ENCODE results near the gene RASL11A. TPM values are rescaled to one million over a fixed set of nuclear protein-coding genes. Genes with fewer than 3 reads are reported as not detected.

Gene RASL11A
- total RNA-seq, 1 donor from 2014 or later: 2.0 TPM

Small RNA genes lying within 50 kb of the gene (small RNA-seq; reads per million reads assigned to genes)
- gene SNORA27: not detected
- gene SNORD102: not detected

Other genes with a start within 250 kb of the RASL11A start
- 62.0 TPM for gene USP12, start 99.0 kb upstream of the RASL11A start, total RNA-seq
- 946 TPM for gene RPL21, start 19.3 kb upstream of the RASL11A start, total RNA-seq
- 94.6 TPM for gene GTF3A, start 153.8 kb downstream of the RASL11A start, total RNA-seq
- gene MTIF3, start 179.7 kb downstream of the RASL11A start, total RNA-seq: 40.4 TPM